Stimulated activated CD4-positive, alpha-beta T cell treated with anti-CD3 and anti-CD28 coated beads, Interleukin-4, amount 100 ng/mL, for 1 hour (primary cell): ENCODE measurements around the gene ZNF747.
"Not testable (repeated sequence)": the region's sequence is repeated elsewhere in the genome, so short reads cannot be mapped to it uniquely, and the experiment has no call there.

Experiments
- DNase-seq: peaks from one replicate; pipeline ENCODE4 v3.0.0-alpha.2; 2020

ZNF747 gene

GRCh38 chr16:30532285-30533145, 2.1 kb downstream of the ZNF747 start:
- no peak for DNase-seq

GRCh38 chr16:30530163-30531037, 4.3 kb downstream of the ZNF747 start:
- no peak for DNase-seq

GRCh38 chr16:30528799-30529457, 5.7 kb downstream of the ZNF747 start:
- no peak for DNase-seq

GRCh38 chr16:30527635-30528178, 7.0 kb downstream of the ZNF747 start:
- no peak for DNase-seq

- DNase-seq = peak; percentile 91
Measured at GRCh38 chr16:30526823-30527634, 7.6 kb downstream of the ZNF747 start.

GRCh38 chr16:30526137-30526822, 8.4 kb downstream of the ZNF747 start, which contains the start of gene ZNF768:
ZNF768 (minus strand) TSS chr16:30526566; CDS start chr16:30526413, 153 bp downstream.
- no peak for DNase-seq

- no peak for DNase-seq
Measured at GRCh38 chr16:30525844-30526136, 8.9 kb downstream of the ZNF747 start.

- DNase-seq = no peak
Measured at GRCh38 chr16:30524575-30525568, 9.8 kb downstream of the ZNF747 start.

- DNase-seq = no peak
Measured at GRCh38 chr16:30523768-30524574, 10.7 kb downstream of the ZNF747 start.

GRCh38 chr16:30522702-30523463, 11.8 kb downstream of the ZNF747 start:
- DNase-seq = not testable (repeated sequence)

- DNase-seq = no peak
Measured at GRCh38 chr16:30521873-30522641, 12.6 kb downstream of the ZNF747 start.

- DNase-seq = no peak
Measured at GRCh38 chr16:30521476-30521872, 13.2 kb downstream of the ZNF747 start.

- no peak for DNase-seq
Measured at GRCh38 chr16:30519120-30520049, 15.3 kb downstream of the ZNF747 start.

- no peak for DNase-seq
Measured at GRCh38 chr16:30518552-30518951, 16.1 kb downstream of the ZNF747 start.

GRCh38 chr16:30515275-30515674, 19.4 kb downstream of the ZNF747 start:
- no peak for DNase-seq

GRCh38 chr16:30511509-30511908, 23.1 kb downstream of the ZNF747 start:
- DNase-seq = no peak
